ENCODE results near the gene PCBP2.
A peak's percentile ranks its signal among the peaks of the same experiment; 100 is the strongest.

Gene PCBP2

GRCh38 chr12:53485955-53486735 lies 34.2 kb downstream of the PCBP2 start:
- Histone ChIP-seq H3K4me1 (ENCODE audit: control insufficient read depth, insufficient read depth, low read length) (peaks cover 2% of the 10 kb centered on the region), H3K27ac (ENCODE audit: low read depth, low read length) (no peak overlapping the region), H3K27me3 (ENCODE audit: control insufficient read depth, insufficient read depth, low read length) (no peaks in the 10 kb centered on the region), H3K36me3 (ENCODE audit: control insufficient read depth, insufficient read depth, low read length) (peaks cover 67% of the 10 kb centered on the region), H3K4me3 (ENCODE audit: low read depth, low read length) (no peak overlapping the region), H3K9ac (ENCODE audit: low read length) (no peak overlapping the region), H3K9me3 (ENCODE audit: control insufficient read depth, insufficient read depth, low read depth, low read length) (no peaks in the 10 kb centered on the region)

GRCh38 chr12:53486736-53487487 lies 35.0 kb downstream of the PCBP2 start:
- Histone ChIP-seq H3K4me3 (ENCODE audit: low read depth, low read length) (no peak overlapping the region), H3K9me3 (ENCODE audit: control insufficient read depth, insufficient read depth, low read depth, low read length) (no peaks in the 10 kb centered on the region), H3K27me3 (ENCODE audit: control insufficient read depth, insufficient read depth, low read length) (no peaks in the 10 kb centered on the region), H3K9ac (ENCODE audit: low read length) (no peak overlapping the region), H3K36me3 (ENCODE audit: control insufficient read depth, insufficient read depth, low read length) (peaks cover 59% of the 10 kb centered on the region), H3K27ac (ENCODE audit: low read depth, low read length) (no peak overlapping the region), H3K4me1 (ENCODE audit: control insufficient read depth, insufficient read depth, low read length) (peaks cover under 1% of the 10 kb centered on the region; the same call in 1 of the 2 replicates)

GRCh38 chr12:53489242-53489864 lies 37.5 kb downstream of the PCBP2 start:
- Histone ChIP-seq H3K9ac (ENCODE audit: low read length) (no peak overlapping the region), H3K4me3 (ENCODE audit: low read depth, low read length) (no peak overlapping the region), H3K36me3 (ENCODE audit: control insufficient read depth, insufficient read depth, low read length) (peaks cover 35% of the 10 kb centered on the region), H3K27me3 (ENCODE audit: control insufficient read depth, insufficient read depth, low read length) (no peaks in the 10 kb centered on the region), H3K27ac (ENCODE audit: low read depth, low read length) (no peak overlapping the region), H3K9me3 (ENCODE audit: control insufficient read depth, insufficient read depth, low read depth, low read length) (no peaks in the 10 kb centered on the region), H3K4me1 (ENCODE audit: control insufficient read depth, insufficient read depth, low read length) (peaks cover 15% of the 10 kb centered on the region)

- Histone ChIP-seq H3K27me3 (ENCODE audit: control insufficient read depth, insufficient read depth, low read length) (no peaks in the 10 kb centered on the region), H3K9ac (ENCODE audit: low read length) (peak overlapping the region; percentile 75), H3K27ac (ENCODE audit: low read depth, low read length) (peak overlapping the region; percentile 6; the same call in 1 of the 2 replicates), H3K4me3 (ENCODE audit: low read depth, low read length) (peak overlapping the region; percentile 67), H3K9me3 (ENCODE audit: control insufficient read depth, insufficient read depth, low read depth, low read length) (no peaks in the 10 kb centered on the region), H3K4me1 (ENCODE audit: control insufficient read depth, insufficient read depth, low read length) (peaks cover 29% of the 10 kb centered on the region), H3K36me3 (ENCODE audit: control insufficient read depth, insufficient read depth, low read length) (peaks cover 9% of the 10 kb centered on the region)
Observed at GRCh38 chr12:53492188-53492587, 40.3 kb downstream of the PCBP2 start.

GRCh38 chr12:53492830-53493609 lies 41.1 kb downstream of the PCBP2 start:
- H3K27me3 ChIP-seq (ENCODE audit: control insufficient read depth, insufficient read depth, low read length) = no peaks in the 10 kb centered on the region
- H3K36me3 ChIP-seq (ENCODE audit: control insufficient read depth, insufficient read depth, low read length) = peaks cover 2% of the 10 kb centered on the region; the same call in 1 of the 2 replicates
- H3K9ac ChIP-seq (ENCODE audit: low read length) = peak overlapping the region; percentile 75
- no peaks in the 10 kb centered on the region for H3K9me3 ChIP-seq (ENCODE audit: control insufficient read depth, insufficient read depth, low read depth, low read length)
- peaks cover 30% of the 10 kb centered on the region for H3K4me1 ChIP-seq (ENCODE audit: control insufficient read depth, insufficient read depth, low read length)
- peak overlapping the region; percentile 6; the same call in 1 of the 2 replicates for H3K27ac ChIP-seq (ENCODE audit: low read depth, low read length)
- H3K4me3 ChIP-seq (ENCODE audit: low read depth, low read length) = peak overlapping the region; percentile 75

GRCh38 chr12:53493610-53494391 lies 41.9 kb downstream of the PCBP2 start:
- no peak overlapping the region; the same call in 1 of the 2 replicates for H3K27ac ChIP-seq (ENCODE audit: low read depth, low read length)
- H3K36me3 ChIP-seq (ENCODE audit: control insufficient read depth, insufficient read depth, low read length) = no peaks in the 10 kb centered on the region
- no peaks in the 10 kb centered on the region for H3K27me3 ChIP-seq (ENCODE audit: control insufficient read depth, insufficient read depth, low read length)
- peak overlapping the region; percentile 75 for H3K4me3 ChIP-seq (ENCODE audit: low read depth, low read length)
- peak overlapping the region; percentile 75 for H3K9ac ChIP-seq (ENCODE audit: low read length)
- H3K9me3 ChIP-seq (ENCODE audit: control insufficient read depth, insufficient read depth, low read depth, low read length) = no peaks in the 10 kb centered on the region
- H3K4me1 ChIP-seq (ENCODE audit: control insufficient read depth, insufficient read depth, low read length) = peaks cover 36% of the 10 kb centered on the region

GRCh38 chr12:53495903-53496751 lies 44.2 kb downstream of the PCBP2 start:
- H3K27me3 ChIP-seq (ENCODE audit: control insufficient read depth, insufficient read depth, low read length) = no peaks in the 10 kb centered on the region
- no peak overlapping the region for H3K4me3 ChIP-seq (ENCODE audit: low read depth, low read length)
- H3K27ac ChIP-seq (ENCODE audit: low read depth, low read length) = no peak overlapping the region
- H3K36me3 ChIP-seq (ENCODE audit: control insufficient read depth, insufficient read depth, low read length) = no peaks in the 10 kb centered on the region
- no peaks in the 10 kb centered on the region for H3K9me3 ChIP-seq (ENCODE audit: control insufficient read depth, insufficient read depth, low read depth, low read length)
- H3K9ac ChIP-seq (ENCODE audit: low read length) = no peak overlapping the region
- H3K4me1 ChIP-seq (ENCODE audit: control insufficient read depth, insufficient read depth, low read length) = peaks cover 43% of the 10 kb centered on the region

GRCh38 chr12:53496752-53497032 lies 44.8 kb downstream of the PCBP2 start:
- Histone ChIP-seq H3K27ac (ENCODE audit: low read depth, low read length) (no peak overlapping the region), H3K27me3 (ENCODE audit: control insufficient read depth, insufficient read depth, low read length) (no peaks in the 10 kb centered on the region), H3K4me1 (ENCODE audit: control insufficient read depth, insufficient read depth, low read length) (peaks cover 47% of the 10 kb centered on the region), H3K9me3 (ENCODE audit: control insufficient read depth, insufficient read depth, low read depth, low read length) (no peaks in the 10 kb centered on the region), H3K9ac (ENCODE audit: low read length) (no peak overlapping the region), H3K4me3 (ENCODE audit: low read depth, low read length) (no peak overlapping the region), H3K36me3 (ENCODE audit: control insufficient read depth, insufficient read depth, low read length) (no peaks in the 10 kb centered on the region)

GRCh38 chr12:53497461-53497860 lies 45.6 kb downstream of the PCBP2 start:
- H3K36me3 ChIP-seq (ENCODE audit: control insufficient read depth, insufficient read depth, low read length) = no peaks in the 10 kb centered on the region
- no peak overlapping the region for H3K4me3 ChIP-seq (ENCODE audit: low read depth, low read length)
- no peak overlapping the region for H3K27ac ChIP-seq (ENCODE audit: low read depth, low read length)
- H3K4me1 ChIP-seq (ENCODE audit: control insufficient read depth, insufficient read depth, low read length) = peaks cover 49% of the 10 kb centered on the region
- H3K9ac ChIP-seq (ENCODE audit: low read length) = no peak overlapping the region
- H3K9me3 ChIP-seq (ENCODE audit: control insufficient read depth, insufficient read depth, low read depth, low read length) = no peaks in the 10 kb centered on the region
- H3K27me3 ChIP-seq (ENCODE audit: control insufficient read depth, insufficient read depth, low read length) = no peaks in the 10 kb centered on the region

Measured in HUES6 (cell line).